Retinal pigment epithelial cell (primary cell): ENCODE results near the gene ZBTB16.

Source experiments
- DNase-seq: peaks from one replicate; pipeline ENCODE4 v3.0.0-alpha.2; 2010; ENCODE audit warnings: low read depth
- H3K4me3 ChIP-seq: 2 replicates; pipeline ENCODE4 v1.5.1; 2011; ENCODE audit warnings: mild to moderate bottlenecking, low read length, control low read depth, moderate library complexity
- TF ChIP-seq, protein P1 (sequence below): conservative IDR thresholded peaks from 2 replicates; pipeline ENCODE4 v1.5.1; 2011; ENCODE audit warnings: low read depth, low read length, control low read depth, inconsistent platforms

Gene ZBTB16

DNA sequence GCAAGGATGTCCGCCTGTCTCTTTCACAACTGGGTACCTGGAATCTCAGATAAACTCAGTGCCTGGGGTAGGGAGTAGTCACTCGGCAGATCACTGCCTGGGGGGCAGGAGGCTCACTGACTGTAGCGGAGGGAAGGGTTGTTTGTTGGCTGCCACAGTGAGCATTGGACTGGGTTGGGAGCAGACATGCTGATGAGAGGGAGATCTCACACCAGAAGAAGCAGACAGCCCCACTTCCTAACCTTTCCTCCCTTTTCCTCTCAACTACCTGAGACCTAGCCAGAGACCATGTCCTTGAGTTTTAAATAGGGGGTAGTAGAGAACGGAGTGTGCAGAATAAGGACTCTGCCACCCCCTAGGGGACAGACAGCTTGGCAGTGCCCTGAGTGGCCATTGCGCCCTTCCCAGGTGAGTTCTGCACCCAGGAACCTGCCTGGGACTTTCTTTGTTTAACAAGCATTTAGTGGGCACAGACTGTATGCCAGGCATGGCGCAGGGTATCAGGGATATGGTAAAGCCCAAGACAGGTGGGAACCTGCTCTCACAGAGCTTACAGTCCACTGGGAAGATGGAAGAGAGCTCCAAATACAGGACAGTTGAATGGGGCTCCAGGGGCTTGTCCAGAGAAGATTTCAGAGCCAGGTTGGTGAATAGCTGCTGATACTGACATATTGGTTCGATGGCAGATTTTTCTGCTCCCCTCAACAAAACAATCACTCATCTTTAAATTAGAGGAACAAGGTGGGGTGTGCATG lies 121.0 kb downstream of the ZBTB16 start:
- TF ChIP-seq, protein P1, sequence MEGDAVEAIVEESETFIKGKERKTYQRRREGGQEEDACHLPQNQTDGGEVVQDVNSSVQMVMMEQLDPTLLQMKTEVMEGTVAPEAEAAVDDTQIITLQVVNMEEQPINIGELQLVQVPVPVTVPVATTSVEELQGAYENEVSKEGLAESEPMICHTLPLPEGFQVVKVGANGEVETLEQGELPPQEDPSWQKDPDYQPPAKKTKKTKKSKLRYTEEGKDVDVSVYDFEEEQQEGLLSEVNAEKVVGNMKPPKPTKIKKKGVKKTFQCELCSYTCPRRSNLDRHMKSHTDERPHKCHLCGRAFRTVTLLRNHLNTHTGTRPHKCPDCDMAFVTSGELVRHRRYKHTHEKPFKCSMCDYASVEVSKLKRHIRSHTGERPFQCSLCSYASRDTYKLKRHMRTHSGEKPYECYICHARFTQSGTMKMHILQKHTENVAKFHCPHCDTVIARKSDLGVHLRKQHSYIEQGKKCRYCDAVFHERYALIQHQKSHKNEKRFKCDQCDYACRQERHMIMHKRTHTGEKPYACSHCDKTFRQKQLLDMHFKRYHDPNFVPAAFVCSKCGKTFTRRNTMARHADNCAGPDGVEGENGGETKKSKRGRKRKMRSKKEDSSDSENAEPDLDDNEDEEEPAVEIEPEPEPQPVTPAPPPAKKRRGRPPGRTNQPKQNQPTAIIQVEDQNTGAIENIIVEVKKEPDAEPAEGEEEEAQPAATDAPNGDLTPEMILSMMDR, result peak; percentile 60
- no peak overlapping the region for H3K4me3 ChIP-seq
- DNase-seq, result no peak

DNA sequence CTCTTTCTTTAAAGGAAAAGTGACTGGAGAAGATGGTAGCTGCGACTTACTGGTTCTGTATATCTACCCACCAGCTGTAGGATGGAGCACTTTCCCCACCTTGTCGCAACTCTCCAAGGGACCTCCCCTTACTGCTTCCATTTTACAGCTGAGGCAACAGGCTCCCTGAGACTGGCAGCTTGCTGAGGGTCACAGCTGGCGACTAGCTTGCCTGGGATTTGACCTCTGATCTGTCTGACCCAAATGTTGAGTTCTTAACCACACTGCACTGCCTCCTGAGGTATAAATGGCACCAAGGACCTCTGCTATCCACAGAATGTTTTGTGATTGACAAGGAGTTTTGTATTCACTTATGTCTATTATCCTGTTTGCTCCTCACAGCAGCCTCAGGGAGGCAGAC lies 121.7 kb downstream of the ZBTB16 start:
- DNase-seq, result no peak
- TF ChIP-seq, protein P1, result no peak
- H3K4me3 ChIP-seq, result no peak overlapping the region

DNA sequence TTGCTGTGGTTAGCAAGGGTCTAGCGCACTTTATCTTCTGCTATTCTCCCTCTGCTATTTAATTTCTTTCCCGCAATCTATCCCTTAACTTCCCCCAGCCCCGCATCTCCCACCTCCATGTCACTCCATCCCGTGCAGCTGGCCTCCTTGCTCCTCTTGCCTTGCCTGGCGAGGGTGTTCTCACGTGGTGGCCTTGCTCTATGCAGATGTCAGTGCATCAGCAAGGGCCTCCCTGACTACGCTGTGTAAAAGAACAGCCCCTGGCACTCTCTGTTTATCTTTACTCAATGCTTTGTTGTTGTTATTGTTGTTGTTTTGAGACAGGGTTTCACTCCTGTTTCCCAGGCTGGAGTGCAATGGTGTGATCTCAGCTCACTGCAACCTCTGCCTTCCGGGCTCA lies 122.2 kb downstream of the ZBTB16 start:
- TF ChIP-seq, protein P1, result no peak
- no peak overlapping the region for H3K4me3 ChIP-seq
- DNase-seq, result no peak

DNA sequence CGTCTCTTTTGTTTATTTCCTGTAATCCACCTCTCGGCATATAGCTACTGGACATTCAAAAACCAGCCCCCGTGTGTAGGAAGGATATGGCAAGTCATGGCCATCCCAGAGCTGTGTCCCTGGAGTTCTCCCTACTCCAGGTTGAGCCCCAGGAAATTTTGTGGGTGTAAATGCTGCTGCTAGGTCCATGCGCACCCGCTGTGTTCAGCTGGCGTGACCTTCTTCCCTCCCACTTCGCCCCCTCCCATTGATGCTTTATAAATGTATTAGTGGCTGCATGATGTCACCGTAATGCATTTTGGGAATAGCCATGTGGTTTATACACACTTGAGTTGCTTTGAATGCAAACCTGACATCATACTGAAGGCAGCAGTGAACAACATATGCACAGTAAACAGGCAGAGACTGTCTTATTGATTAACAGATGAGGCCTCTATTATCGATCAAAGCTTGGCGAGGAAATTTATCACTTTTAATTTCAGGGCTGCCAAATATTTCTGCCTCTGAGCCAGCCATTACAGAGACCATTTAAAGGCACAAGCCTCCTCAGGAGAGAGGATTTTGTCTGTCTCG lies 123.0 kb downstream of the ZBTB16 start:
- H3K4me3 ChIP-seq, result no peak overlapping the region
- TF ChIP-seq, protein P1, result no peak
- no peak for DNase-seq

- TF ChIP-seq, protein P1, result no peak
- no peak overlapping the region for H3K4me3 ChIP-seq
- DNase-seq, result no peak
These were observed 123.6 kb downstream of the ZBTB16 start for GRCh38 chr11:114183044-114183511.

GRCh38 chr11:114185436-114185835 lies 125.9 kb downstream of the ZBTB16 start:
- TF ChIP-seq, protein P1, result no peak
- DNase-seq, result no peak
- H3K4me3 ChIP-seq, result no peak overlapping the region

DNA sequence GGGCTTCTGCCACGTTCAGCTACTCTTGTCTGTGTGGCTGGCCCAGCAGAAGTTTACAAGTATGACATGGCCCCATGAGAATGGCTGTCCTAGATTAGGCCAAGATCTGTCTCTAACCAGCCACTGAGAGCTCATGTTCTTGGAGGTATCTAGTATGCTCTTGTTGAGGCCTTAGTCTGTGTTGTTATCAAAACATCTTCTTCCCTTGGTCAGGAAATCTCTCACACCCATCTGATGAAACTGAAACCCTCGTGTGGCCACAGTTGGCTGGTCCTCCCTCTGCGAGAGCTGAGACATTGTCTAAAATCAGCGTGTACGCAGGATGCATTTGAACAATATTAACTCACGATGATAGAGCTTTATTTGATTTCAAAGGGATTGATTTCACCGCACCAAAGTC lies 127.7 kb downstream of the ZBTB16 start:
- TF ChIP-seq, protein P1, result no peak
- DNase-seq, result no peak
- no peak overlapping the region for H3K4me3 ChIP-seq
